ENCODE measurements around the gene WDR82.

Gene WDR82

DNA sequence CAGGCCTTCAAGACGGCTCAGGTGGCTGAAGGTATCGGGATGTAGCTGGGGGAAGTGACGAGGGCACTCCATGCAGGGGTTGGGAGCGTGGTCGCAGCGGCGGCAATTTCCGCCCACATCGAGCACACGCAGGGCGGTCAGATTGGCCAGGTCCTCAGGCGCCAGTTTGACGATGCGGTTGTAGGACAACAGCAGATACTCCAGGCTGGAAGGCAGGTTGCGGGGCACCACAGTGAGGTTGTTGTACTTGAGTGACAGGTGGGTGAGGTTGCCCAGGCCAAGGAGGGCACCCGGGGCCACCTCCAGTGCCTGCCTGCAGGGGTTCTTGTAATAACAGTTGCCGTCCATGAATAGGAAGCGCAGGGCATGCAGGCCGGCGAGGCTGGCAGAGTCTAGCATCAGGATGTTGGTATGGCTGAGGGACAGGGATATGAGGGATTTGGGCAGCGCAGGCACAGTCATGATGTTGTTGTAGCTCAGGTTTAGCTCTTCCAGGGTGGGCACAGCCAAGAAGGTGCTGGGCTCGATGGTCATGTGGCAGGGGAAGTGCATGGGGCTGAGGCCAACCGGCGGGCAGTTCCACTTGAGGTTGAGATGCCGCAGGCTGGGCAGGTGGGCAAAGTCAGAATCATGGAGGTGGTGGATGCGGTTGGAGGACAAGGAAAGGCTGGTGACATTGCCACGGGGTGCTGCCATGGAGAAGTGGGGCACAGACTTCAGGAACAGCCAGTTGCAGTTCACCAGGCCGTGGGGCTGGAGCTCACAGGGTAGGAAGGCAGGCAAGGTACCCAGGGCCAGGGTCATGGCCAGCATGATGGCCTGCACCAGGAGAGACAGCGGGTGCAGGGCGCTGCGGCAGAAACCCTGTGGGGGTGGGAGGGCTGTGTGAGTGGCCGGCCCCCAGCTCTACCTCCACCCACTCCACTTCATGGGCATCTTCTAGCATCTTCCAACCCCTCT is 54.7 kb downstream of the WDR82 start:
- no peak for DNase-seq (ENCODE audit: low read depth in 2 of 2)

- no peak for DNase-seq (ENCODE audit: low read depth in 2 of 2)
Observed at GRCh38 chr3:52222319-52223221, 55.9 kb downstream of the WDR82 start.

GRCh38 chr3:52221563-52222318 is 56.7 kb downstream of the WDR82 start:
- no peak for DNase-seq (ENCODE audit: low read depth in 2 of 2)

GRCh38 chr3:52221141-52221562 is 57.3 kb downstream of the WDR82 start:
- DNase-seq (ENCODE audit: low read depth in 2 of 2), result no peak

DNA sequence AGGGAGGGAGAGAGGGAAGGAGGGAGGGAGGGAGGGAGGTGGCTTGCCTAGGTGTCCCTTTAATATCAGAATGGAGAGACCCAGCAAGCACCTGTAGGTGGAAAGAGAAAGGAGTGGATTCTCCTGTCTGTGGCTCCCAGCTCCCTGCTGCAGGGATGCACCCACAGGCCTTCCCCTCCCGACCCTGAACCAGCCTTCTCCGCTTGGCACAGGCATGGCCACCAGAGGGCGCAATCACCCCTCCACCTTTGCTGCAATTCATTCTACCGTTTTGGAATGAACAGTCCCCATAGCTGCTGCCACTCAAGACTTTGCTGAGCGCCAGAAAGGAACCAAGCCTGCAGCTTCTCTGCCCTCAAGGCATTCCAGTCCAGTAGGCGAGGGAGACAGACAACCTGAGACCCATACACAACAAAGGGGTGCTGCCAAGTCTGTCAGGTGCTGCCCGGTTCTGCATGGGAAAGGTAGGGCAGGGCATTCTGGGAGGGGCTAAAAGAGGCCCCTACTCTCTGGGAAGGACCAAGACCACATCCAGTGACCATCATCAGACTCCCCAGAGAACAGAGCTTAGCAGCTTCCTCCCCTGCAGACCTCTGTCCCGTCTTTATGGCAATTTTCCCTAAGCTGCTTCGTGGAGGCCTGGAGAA is 57.9 kb downstream of the WDR82 start:
- peak; percentile 75 to 88 for DNase-seq (ENCODE audit: low read depth in 2 of 2)

DNA sequence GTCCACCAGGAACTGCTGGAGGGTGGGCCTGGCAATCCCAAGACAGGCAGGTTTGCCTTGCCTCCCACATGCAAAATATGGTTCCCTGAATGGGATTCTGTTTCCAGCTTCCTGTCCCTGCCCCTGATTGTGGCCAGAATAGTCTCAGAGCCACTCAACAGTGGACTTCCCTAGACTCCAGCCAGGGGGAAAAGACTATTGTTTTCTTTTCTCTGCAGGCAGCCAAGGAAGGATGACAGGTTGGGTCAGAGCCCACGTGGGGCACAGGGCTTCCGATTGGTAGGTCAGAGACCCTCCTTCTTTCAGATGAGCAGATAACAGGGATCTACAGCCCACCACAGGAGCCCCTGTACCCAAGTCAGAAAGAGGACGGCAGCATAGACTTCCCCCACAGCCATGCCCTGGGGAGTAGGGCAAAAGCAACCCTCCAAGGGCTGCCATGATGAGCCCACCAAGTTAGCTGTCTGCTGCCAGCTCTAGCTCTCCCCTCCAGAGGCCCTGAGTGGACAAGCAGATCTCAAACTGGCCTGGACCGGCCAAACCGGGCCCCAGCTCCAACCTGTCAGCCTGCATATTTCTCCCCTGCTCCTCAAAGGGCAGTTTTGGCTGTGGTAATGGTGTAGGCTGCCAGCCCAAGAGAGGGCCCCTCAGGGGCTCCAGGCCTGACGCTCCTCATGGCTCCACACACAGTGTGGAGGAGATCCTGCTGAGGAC is 59.4 kb downstream of the WDR82 start:
- DNase-seq (ENCODE audit: low read depth in 2 of 2), result no peak

- no peak for DNase-seq (ENCODE audit: low read depth in 2 of 2)
Observed at GRCh38 chr3:52218454-52218853, 60.0 kb downstream of the WDR82 start.

GRCh38 chr3:52218026-52218425 is 60.4 kb downstream of the WDR82 start:
- DNase-seq (ENCODE audit: low read depth in 2 of 2), result no peak

- no peak for DNase-seq (ENCODE audit: low read depth in 2 of 2)
Observed at GRCh38 chr3:52217409-52217805, 61.0 kb downstream of the WDR82 start.

GRCh38 chr3:52216585-52217408 is 61.7 kb downstream of the WDR82 start:
- DNase-seq (ENCODE audit: low read depth in 2 of 2), result no peak

DNA sequence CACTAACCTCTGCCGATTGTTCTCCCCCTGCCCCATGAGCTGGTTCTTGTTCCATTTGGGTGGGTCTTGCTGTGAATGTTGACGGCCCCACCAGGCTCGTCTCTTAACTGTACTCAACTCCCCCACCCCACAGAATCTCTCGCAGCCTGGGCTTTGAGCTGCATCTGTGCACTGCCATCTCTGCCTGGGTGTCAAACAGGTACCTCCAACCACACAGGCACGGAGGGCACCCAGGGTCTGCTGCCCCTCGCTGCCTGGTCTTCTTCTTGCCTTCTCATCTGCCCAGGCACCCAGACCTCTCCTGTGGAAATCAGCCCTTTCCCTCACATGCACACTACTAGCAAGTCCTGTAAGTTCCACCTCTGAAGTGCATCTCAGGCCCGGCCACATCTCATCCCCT is 63.1 kb downstream of the WDR82 start:
- DNase-seq (ENCODE audit: low read depth in 2 of 2), result no peak

DNA sequence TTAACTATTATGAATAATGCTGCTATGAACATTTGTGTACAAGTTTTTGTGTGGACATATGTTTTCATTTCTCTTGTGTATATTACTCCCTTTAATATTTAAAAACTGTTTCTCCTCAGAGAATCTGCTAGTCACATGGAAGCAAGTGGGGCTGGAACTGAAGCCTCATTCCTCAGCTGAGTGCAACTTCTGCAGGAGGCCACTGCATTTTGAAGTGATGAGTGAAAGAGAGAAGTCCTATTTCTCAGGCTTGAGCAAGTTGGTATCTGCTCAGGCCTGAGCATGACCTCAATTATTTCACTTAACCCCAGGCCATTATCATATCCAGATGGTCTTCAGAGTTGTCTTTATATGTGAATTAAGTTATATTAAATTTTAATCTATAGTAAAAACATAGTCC is 64.5 kb downstream of the WDR82 start:
- DNase-seq (ENCODE audit: low read depth in 2 of 2), result no peak

DNA sequence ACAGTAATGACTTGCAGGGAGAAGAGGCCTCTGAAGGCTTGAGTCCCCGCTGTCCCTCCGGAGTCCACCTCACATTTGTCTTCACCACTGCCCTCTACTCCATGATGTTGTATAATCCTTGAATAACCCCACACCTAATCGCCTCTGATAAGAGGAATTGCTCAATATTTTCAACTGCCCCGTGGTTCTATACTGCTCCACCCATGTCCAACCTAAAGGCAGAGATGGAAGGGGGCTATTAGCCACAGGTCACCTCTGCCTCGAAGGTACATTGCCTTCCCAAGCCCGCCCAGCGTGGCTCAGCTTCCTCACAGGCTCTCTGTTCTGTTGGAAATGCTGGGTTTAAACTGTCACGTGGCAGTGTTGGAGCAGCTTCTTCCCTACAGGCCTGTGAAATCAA is 65.4 kb downstream of the WDR82 start:
- DNase-seq (ENCODE audit: low read depth in 2 of 2), result no peak

DNA sequence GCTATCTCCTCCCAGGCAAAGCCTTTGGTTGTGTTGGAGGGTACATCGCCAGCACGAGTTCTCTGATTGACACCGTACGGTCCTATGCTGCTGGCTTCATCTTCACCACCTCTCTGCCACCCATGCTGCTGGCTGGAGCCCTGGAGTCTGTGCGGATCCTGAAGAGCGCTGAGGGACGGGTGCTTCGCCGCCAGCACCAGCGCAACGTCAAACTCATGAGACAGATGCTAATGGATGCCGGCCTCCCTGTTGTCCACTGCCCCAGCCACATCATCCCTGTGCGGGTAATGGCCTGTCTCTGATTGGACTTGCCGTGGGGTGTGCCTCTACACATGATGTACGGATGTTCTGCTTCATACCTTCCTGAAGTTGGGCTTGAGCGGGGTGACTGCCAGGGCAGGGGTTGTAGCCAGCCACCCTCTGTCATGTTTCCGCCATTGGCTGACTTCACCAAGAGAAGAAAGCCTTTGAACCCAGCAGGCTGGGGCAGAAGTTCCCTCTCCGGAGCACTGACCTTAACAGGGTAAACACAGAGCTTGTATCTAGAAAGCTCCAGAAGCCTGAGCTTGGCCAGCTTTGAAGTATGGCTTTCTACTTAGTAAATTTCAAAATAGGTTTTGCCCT is 67.1 kb downstream of the WDR82 start:
- DNase-seq (ENCODE audit: low read depth in 2 of 2), result no peak

- no peak for DNase-seq (ENCODE audit: low read depth in 2 of 2)
Observed at GRCh38 chr3:52210550-52211046, 67.9 kb downstream of the WDR82 start.

DNA sequence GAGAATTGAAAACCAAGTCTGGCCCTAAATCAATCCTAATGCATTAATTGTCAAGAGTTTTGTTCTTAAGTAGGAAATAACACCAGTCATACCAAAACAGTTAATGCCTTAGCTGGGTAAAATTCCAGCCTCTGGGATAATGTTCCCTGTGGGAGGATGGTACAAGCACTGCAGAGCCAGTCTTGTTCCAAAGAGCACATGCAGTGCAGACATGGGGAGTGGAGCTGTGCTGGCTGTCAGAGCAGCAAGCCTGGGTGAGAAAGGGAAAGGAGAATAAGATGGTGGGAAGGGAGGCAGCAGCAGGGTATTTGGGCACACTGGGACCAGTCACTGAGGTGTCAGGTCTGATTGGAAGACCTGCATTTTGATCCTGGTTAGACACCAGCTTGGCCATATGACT is 68.4 kb downstream of the WDR82 start:
- no peak for DNase-seq (ENCODE audit: low read depth in 2 of 2)

DNA sequence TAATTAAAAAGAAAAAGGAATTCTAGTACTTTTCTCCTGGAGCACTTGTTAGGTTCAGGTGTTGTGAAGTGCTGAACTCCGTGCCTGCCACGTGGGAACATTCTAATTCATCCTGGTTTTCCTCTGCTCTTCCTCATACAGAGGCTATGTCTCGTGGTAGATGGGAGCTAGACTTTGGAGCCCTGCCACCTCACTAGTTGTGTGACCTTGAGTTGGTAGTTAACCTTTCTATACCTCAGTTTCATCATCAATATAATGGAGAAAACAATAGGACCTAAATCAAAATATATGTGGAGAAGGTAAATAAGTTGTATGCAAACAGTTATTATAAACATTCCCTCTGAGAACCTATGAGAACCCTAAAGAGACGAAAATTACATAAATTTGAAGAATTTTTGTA is 69.9 kb downstream of the WDR82 start:
- no peak for DNase-seq (ENCODE audit: low read depth in 2 of 2)

GRCh38 chr3:52205727-52206372 is 72.6 kb downstream of the WDR82 start:
- no peak for DNase-seq (ENCODE audit: low read depth in 2 of 2)

Measured in stimulated activated CD4-positive, alpha-beta T cell treated with anti-CD3 and anti-CD28 coated beads, Interleukin-15, amount 100 ng/mL, for 48 hours (primary cell).